Dendritic cell treated with granulocyte-macrophage colony-stimulating factor and Interleukin-4, amounts not matched to agents 40 ng/mL and 50 ng/mL, for 4 days (primary cell): ENCODE data around the gene SCARB2.

Experiments
- H3K27ac Mint-ChIP-seq: one replicate; pipeline ENCODE4 v1.8.0; 2022; ENCODE audit warnings: mild to moderate bottlenecking, mixed read lengths
- H3K27me3 Mint-ChIP-seq: one replicate; pipeline ENCODE4 v1.8.0; 2022; ENCODE audit warnings: mild to moderate bottlenecking, mixed read lengths
- H3K36me3 Mint-ChIP-seq: one replicate; pipeline ENCODE4 v1.8.0; 2022; ENCODE audit warnings: low read depth, mixed read lengths
- H3K4me1 Mint-ChIP-seq: one replicate; pipeline ENCODE4 v1.8.0; 2022; ENCODE audit warnings: low read depth, mixed read lengths
- H3K4me3 Mint-ChIP-seq: one replicate; pipeline ENCODE4 v1.8.0; 2022; ENCODE audit warnings: mild to moderate bottlenecking, moderate library complexity, mixed read lengths
- H3K9me3 Mint-ChIP-seq: one replicate; pipeline ENCODE4 v1.8.0; 2022; ENCODE audit warnings: mixed read lengths
- intact Hi-C: fragments of 100-400 bp; cut with micrococcal nuclease; formaldehyde crosslinking; loops from one replicate; pipeline ENCODE4 v1.15.0; 2022

The SCARB2 gene

GRCh38 chr4:76214177-76214675 lies 602 bp upstream of the SCARB2 start:
- Mint-ChIP-seq H3K36me3 (peaks cover 5% of the 10 kb centered on the region), H3K4me1 (peaks cover 85% of the 10 kb centered on the region), H3K27me3 (no peaks in the 10 kb centered on the region), H3K9me3 (no peaks in the 10 kb centered on the region), H3K4me3 (peak overlapping the region; percentile 93), H3K27ac (peak overlapping the region; percentile 83)
- intact Hi-C loops: no loop called here

GRCh38 chr4:76212851-76213414 lies 691 bp downstream of the SCARB2 start:
- Mint-ChIP-seq H3K36me3 (peaks cover 5% of the 10 kb centered on the region), H3K27ac (peak overlapping the region; percentile 83), H3K4me1 (peaks cover 82% of the 10 kb centered on the region), H3K4me3 (peak overlapping the region; percentile 93), H3K9me3 (no peaks in the 10 kb centered on the region), H3K27me3 (no peaks in the 10 kb centered on the region)
- intact Hi-C loops: loop anchor here (2.0 kb wide), 1 partner anchor 14 kb away; no protein-coding TSS in a partner anchor

GRCh38 chr4:76211769-76212708 lies 1.6 kb downstream of the SCARB2 start:
- Mint-ChIP-seq H3K27me3 (no peaks in the 10 kb centered on the region), H3K9me3 (no peaks in the 10 kb centered on the region), H3K4me1 (peaks cover 75% of the 10 kb centered on the region), H3K27ac (peak overlapping the region; percentile 83), H3K4me3 (peak overlapping the region; percentile 93), H3K36me3 (peaks cover 5% of the 10 kb centered on the region)
- intact Hi-C loops: loop anchor here (2.0 kb wide), 1 partner anchor 13 kb away; no protein-coding TSS in a partner anchor

GRCh38 chr4:76210452-76210851 lies 3.2 kb downstream of the SCARB2 start:
- Mint-ChIP-seq H3K27ac (peak overlapping the region; percentile 72), H3K9me3 (no peaks in the 10 kb centered on the region), H3K4me1 (peaks cover 65% of the 10 kb centered on the region), H3K4me3 (peak overlapping the region; percentile 43), H3K27me3 (no peaks in the 10 kb centered on the region), H3K36me3 (peaks cover 5% of the 10 kb centered on the region)
- intact Hi-C loops: no loop called here

- peaks cover 63% of the 10 kb centered on the region for H3K4me1 Mint-ChIP-seq
- no peaks in the 10 kb centered on the region for H3K9me3 Mint-ChIP-seq
- intact Hi-C loops: loop anchor here (5.0 kb wide), 1 partner anchor 97 kb away; the partner anchor contains the start of gene STBD1
- H3K36me3 Mint-ChIP-seq: peaks cover 5% of the 10 kb centered on the region
- H3K27me3 Mint-ChIP-seq: no peaks in the 10 kb centered on the region
- H3K4me3 Mint-ChIP-seq: no peak overlapping the region
- peak overlapping the region; percentile 72 for H3K27ac Mint-ChIP-seq
Measured at GRCh38 chr4:76209881-76210280, 3.7 kb downstream of the SCARB2 start.

GRCh38 chr4:76208005-76208765 lies 5.4 kb downstream of the SCARB2 start:
- intact Hi-C loops: loop anchor here (5.0 kb wide), 1 partner anchor 99 kb away; the partner anchor contains the start of gene STBD1
- Mint-ChIP-seq H3K9me3 (no peaks in the 10 kb centered on the region), H3K4me1 (peaks cover 52% of the 10 kb centered on the region), H3K27ac (peak overlapping the region; percentile 71), H3K4me3 (peak overlapping the region; percentile 55), H3K36me3 (peaks cover 2% of the 10 kb centered on the region), H3K27me3 (no peaks in the 10 kb centered on the region)

- intact Hi-C loops: loop anchor here (5.0 kb wide), 1 partner anchor 100 kb away; the partner anchor contains the start of gene STBD1
- Mint-ChIP-seq H3K4me1 (peaks cover 45% of the 10 kb centered on the region), H3K36me3 (no peaks in the 10 kb centered on the region), H3K27me3 (no peaks in the 10 kb centered on the region), H3K27ac (no peak overlapping the region), H3K4me3 (no peak overlapping the region), H3K9me3 (no peaks in the 10 kb centered on the region)
Measured at GRCh38 chr4:76207549-76207948, 6.1 kb downstream of the SCARB2 start.

GRCh38 chr4:76206222-76206942 lies 7.2 kb downstream of the SCARB2 start:
- Mint-ChIP-seq H3K27me3 (no peaks in the 10 kb centered on the region), H3K9me3 (no peaks in the 10 kb centered on the region), H3K4me1 (peaks cover 34% of the 10 kb centered on the region), H3K27ac (peak overlapping the region; percentile 25), H3K36me3 (no peaks in the 10 kb centered on the region), H3K4me3 (no peak overlapping the region)
- intact Hi-C loops: loop anchor here (5.0 kb wide), 1 partner anchor 101 kb away; the partner anchor contains the start of gene STBD1

- no peaks in the 10 kb centered on the region for H3K36me3 Mint-ChIP-seq
- peaks cover 36% of the 10 kb centered on the region for H3K4me1 Mint-ChIP-seq
- no peaks in the 10 kb centered on the region for H3K9me3 Mint-ChIP-seq
- H3K27ac Mint-ChIP-seq: peak overlapping the region; percentile 25
- H3K4me3 Mint-ChIP-seq: no peak overlapping the region
- intact Hi-C loops: loop anchor here (5.0 kb wide), 1 partner anchor 102 kb away; the partner anchor contains the start of gene STBD1
- H3K27me3 Mint-ChIP-seq: no peaks in the 10 kb centered on the region
Measured at GRCh38 chr4:76205476-76205875, 8.1 kb downstream of the SCARB2 start.

- H3K27me3 Mint-ChIP-seq: no peaks in the 10 kb centered on the region
- no peak overlapping the region for H3K27ac Mint-ChIP-seq
- intact Hi-C loops: loop anchor here (5.0 kb wide), 1 partner anchor 102 kb away; the partner anchor contains the start of gene STBD1
- H3K36me3 Mint-ChIP-seq: no peaks in the 10 kb centered on the region
- no peaks in the 10 kb centered on the region for H3K9me3 Mint-ChIP-seq
- H3K4me1 Mint-ChIP-seq: peaks cover 36% of the 10 kb centered on the region
- H3K4me3 Mint-ChIP-seq: no peak overlapping the region
Measured at GRCh38 chr4:76204936-76205335, 8.7 kb downstream of the SCARB2 start.

DNA sequence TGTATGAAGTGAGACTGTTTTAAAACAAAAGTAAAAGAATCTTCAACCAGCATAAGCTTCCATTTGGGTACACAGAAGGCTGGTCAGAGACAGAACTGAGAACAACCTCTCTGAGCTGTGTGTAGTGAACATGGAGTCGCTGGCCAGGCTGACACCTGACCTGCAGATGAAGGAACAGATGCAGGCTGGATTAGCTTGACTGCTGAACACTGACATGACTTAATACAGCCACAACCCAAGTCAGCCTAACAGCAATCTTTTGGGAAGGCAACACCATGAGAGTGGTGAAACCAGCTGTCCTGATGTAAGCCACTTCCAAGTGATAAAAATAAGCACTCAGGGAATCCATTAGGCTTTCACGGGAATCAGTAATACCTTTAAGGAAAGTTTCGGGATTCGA lies 10.1 kb downstream of the SCARB2 start:
- H3K27ac Mint-ChIP-seq: no peak overlapping the region
- H3K4me1 Mint-ChIP-seq: peaks cover 38% of the 10 kb centered on the region
- H3K4me3 Mint-ChIP-seq: no peak overlapping the region
- intact Hi-C loops: no loop called here
- H3K27me3 Mint-ChIP-seq: no peaks in the 10 kb centered on the region
- H3K36me3 Mint-ChIP-seq: no peaks in the 10 kb centered on the region
- H3K9me3 Mint-ChIP-seq: no peaks in the 10 kb centered on the region

DNA sequence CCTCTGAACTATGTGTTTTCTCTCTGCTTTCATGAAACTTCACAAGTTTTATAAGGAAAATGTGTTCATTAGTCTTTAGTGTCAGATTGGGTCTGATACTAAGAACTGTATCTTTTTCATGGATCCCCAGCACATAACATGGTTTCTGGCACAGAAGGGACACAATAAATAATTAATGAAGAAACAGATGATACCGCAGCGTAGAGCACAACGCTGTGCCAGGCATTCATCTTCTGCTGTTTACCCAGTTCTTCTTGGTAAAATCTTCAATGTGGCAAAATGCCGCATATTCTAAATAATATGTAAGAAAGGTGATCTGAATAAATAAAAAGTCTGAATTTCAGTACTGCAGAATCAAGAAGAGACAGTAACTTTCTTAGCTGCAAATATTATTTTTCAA lies 12.3 kb downstream of the SCARB2 start:
- no peak overlapping the region for H3K4me3 Mint-ChIP-seq
- no peaks in the 10 kb centered on the region for H3K27me3 Mint-ChIP-seq
- no peaks in the 10 kb centered on the region for H3K9me3 Mint-ChIP-seq
- no peak overlapping the region for H3K27ac Mint-ChIP-seq
- H3K4me1 Mint-ChIP-seq: peaks cover 54% of the 10 kb centered on the region
- intact Hi-C loops: no loop called here
- no peaks in the 10 kb centered on the region for H3K36me3 Mint-ChIP-seq

DNA sequence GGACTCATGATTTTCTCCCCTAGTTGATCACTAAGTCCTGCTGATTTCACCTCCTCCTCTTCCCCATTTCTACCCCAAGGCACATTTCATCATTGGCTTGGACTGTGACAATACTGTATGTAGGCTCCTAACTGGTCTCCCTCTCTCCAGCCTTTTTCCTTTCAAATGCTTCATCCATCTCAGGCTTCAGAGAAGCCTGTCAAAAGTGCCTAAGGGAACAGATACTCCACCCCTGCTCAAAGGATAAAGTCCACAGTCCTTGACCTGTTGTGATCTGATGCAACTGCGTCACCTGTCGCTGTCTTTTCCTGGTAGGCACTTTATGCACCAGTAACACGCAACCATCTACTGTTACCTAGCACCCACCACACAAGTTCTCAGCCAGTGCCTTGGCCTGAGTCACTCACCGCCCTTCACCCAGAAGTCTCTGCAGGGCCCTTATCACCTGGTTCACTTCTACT lies 12.8 kb downstream of the SCARB2 start:
- intact Hi-C loops: no loop called here
- H3K4me1 Mint-ChIP-seq: peaks cover 52% of the 10 kb centered on the region
- no peak overlapping the region for H3K27ac Mint-ChIP-seq
- H3K9me3 Mint-ChIP-seq: no peaks in the 10 kb centered on the region
- no peaks in the 10 kb centered on the region for H3K36me3 Mint-ChIP-seq
- H3K27me3 Mint-ChIP-seq: no peaks in the 10 kb centered on the region
- H3K4me3 Mint-ChIP-seq: no peak overlapping the region
